Hindlimb muscle (tissue), 1 donor: ENCODE data around the gene ARHGAP15. TPM values are rescaled to one million over a fixed set of nuclear protein-coding genes. Genes with fewer than 3 reads are reported as not detected.

ENCODE experiments used
- DNase-seq: peaks from one replicate; pipeline ENCODE4 v3.0.0-alpha.2; 2013
- polyA plus RNA-seq: library from polyadenylated mRNA; unstranded; fragments of 120-200 nt; gene quantifications from one replicate; pipeline ENCODE4 v1.2.1, GENCODE V29; 2013; ENCODE audit not compliant: insufficient read length

ARHGAP15 gene
- polyA plus RNA-seq, 1 donor: 7.3 TPM

GRCh38 chr2:143697744-143698143 lies 568.5 kb downstream of the ARHGAP15 start:
- DNase-seq: no peak

DNA sequence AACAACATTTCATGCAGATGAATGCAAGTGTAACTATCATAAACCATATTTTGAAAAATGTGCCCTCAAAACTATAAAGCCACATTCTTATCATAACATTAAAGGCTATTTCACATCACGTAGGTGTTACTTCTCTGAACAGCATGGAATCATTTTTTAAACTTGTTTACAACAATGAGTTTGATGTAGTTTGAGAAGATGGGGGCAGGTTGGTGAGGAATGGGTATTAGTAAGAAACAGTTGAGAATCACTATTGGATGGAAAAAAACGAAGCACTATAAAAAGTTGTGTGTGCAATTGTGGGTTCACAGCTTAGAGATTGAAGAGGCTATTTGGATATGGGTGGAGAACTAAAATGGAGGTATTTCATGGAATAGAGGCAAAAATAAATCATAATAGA lies 569.1 kb downstream of the ARHGAP15 start:
- no peak for DNase-seq

DNA sequence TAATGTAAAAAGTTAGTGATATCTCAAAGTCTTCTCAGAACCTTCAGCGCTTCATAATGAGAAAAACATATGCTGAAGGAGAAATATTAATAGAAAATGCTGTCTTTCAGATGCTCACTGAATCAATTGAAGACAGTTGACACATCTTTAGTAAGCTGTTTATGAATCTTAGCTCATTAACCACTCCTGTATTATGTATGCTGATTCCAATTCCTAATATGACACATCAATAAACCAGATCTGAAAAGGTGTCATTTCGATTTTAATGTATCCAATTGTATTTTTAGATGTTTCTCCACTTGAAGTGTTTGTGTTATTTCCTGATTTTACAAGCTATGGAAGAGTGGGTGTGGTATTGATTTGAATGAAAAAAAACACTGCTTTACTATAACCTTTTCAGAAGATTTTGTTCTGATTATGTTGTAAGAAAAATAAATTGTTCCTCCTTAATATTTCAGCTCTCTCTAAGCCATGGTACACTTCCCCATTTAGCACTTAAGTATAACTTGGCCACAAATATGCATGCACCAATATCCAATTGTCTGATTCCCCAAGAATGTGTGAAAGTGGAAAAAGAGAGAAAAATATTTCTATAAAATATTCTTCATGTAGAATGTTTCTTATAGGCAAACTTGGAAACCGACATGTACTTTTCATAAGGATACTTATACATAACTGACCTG lies 569.8 kb downstream of the ARHGAP15 start:
- DNase-seq: no peak

- DNase-seq: no peak
Observed at GRCh38 chr2:143700865-143701264, 571.6 kb downstream of the ARHGAP15 start.

DNA sequence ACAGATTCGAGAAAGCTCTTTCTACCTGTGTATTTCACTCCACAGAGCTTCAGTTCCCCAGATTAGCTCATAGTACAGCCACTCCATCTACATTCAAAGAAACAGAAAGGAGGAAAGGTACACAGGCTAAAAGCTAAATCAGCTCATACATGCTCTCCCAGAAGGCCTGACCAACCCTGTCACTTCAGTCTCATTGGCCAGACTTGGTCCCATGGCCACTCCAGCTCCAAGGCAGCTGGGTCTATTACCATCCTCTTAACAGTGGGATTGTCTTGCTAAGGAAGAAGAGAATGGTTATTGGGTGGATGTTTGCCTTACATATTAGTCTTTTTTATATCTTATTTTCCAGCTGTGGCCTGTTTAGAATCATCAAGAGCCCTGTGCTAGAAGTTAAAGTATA lies 572.6 kb downstream of the ARHGAP15 start:
- DNase-seq: no peak

DNA sequence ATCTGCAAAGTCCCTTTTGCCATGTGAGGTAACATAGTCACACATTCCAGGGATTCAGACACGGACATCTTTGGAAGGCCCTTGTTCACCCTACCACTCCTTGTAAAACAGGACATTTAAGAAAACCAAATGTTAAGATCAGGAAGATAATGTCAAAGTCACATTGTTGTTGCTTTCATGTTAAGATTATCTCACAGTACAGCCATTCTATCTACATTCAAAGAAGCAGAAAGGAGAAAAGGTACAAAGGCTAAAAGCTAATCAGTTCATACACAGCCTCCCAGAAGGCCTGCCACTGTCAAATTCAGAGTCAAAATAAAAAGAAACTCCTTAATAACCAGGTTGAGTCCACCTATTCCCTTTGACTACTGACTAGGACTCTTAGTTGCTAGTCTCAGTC lies 573.7 kb downstream of the ARHGAP15 start:
- DNase-seq: no peak

GRCh38 chr2:143704451-143705106 lies 575.4 kb downstream of the ARHGAP15 start:
- no peak for DNase-seq

DNA sequence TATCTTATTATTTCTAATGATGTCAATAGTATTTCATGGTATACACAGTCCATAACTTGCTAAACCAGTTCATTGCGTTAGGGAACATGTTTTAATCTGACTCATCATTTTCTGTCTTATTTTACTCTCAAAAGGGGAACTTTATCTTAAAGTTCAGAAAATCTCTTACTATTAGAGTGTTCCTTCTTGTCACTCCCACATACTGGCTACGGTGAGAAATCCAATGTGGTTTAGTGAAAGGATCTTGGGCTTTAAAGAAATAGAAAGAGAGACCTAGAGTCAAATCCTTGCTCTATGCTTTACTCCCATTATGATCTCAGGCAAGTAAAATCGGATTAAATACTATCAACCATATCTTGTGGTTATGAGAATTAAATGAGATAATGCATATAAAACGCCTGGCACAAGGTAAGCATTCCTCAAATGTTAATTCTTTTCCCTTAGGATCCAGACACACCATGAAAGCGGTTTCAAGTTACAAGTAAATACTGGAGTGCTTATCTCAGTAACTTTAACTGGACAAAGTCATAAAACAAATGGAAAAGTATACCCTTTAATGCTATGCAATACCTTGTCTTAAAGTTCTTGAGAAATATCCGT lies 576.0 kb downstream of the ARHGAP15 start:
- no peak for DNase-seq

GRCh38 chr2:143706354-143706753 lies 577.1 kb downstream of the ARHGAP15 start:
- no peak for DNase-seq

GRCh38 chr2:143708682-143709081 lies 579.5 kb downstream of the ARHGAP15 start:
- no peak for DNase-seq

DNA sequence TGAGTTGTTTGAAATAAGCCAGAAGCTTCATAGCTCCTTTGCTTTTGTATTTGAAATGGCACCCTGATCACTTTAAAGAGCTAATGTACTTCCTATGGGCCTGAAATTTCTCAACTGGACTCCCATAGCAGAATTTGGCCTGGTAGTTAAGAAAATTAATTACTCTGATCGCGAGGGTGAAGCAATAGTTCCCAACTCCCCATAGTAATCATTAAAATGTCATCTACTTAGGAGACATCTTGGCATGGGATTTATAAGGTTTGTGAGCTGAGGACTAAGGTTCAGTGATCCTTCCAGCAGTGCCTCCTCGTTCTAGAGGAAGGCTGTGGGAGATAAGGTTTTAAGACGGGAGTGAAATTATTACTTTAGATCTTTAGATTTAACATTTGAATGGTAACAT lies 581.0 kb downstream of the ARHGAP15 start:
- DNase-seq: no peak

DNA sequence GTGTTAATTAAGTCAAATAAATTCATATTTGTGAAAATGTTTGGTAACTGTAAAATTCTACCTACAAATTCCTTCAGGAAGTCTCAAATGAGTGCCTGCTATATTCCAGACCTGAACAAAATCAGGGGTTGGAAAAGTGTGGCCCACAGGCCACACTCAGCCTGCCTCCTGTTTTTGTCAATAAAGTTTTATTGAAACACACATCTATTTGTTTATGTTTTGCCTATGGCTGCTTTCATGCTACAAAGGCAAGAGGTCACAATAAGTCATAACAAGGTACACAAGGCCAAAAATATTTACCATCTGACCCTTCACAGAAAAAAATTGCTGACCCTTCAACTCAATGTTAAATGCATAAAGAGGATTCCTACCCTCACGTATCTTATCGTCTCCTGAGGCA lies 581.7 kb downstream of the ARHGAP15 start:
- DNase-seq: no peak

- DNase-seq: no peak
Observed at GRCh38 chr2:143716522-143716921, 587.3 kb downstream of the ARHGAP15 start.

- DNase-seq: peak; percentile 8
Observed at GRCh38 chr2:143717053-143717452, 587.8 kb downstream of the ARHGAP15 start.

GRCh38 chr2:143717536-143718168 lies 588.4 kb downstream of the ARHGAP15 start:
- DNase-seq: no peak

GRCh38 chr2:143718745-143719144 lies 589.5 kb downstream of the ARHGAP15 start:
- DNase-seq: no peak

DNA sequence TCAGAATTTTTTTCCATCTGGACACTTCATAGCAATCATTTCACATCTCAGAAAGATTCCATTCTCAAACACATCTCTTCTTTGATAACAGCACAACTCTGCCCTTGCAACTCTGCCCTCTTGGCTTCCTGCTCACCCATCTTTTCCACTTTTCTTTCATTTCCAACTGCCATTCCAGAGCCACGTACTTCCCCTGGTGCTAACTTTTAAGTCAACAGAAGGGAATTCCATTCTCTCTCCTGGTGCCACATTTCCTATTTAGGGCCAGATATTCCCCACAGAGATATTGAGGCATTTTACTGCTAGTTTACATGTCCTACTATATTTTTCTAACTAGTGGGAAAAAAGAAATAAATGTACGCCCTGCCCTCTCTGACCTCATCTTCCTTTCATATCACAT lies 590.2 kb downstream of the ARHGAP15 start:
- DNase-seq: no peak

- no peak for DNase-seq
Observed at GRCh38 chr2:143720095-143720664, 591.0 kb downstream of the ARHGAP15 start.

DNA sequence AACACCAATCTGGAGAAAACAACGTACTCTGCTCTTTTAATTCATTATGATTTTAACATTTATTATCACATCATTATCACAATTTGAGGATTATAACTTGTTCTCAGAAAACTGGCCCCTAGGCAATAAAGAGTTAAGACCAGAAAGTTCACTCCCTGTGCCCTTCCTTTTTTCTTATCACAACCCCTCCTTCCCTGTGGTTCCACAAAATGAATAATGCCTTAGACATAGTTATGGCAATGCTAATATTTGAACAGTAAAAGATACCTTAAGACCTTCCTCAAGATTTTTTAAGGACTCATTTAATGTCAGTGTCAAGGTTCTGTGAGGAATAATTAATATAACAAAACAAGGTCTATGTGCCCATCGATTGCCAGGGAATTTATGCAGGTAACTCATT lies 596.2 kb downstream of the ARHGAP15 start:
- no peak for DNase-seq

DNA sequence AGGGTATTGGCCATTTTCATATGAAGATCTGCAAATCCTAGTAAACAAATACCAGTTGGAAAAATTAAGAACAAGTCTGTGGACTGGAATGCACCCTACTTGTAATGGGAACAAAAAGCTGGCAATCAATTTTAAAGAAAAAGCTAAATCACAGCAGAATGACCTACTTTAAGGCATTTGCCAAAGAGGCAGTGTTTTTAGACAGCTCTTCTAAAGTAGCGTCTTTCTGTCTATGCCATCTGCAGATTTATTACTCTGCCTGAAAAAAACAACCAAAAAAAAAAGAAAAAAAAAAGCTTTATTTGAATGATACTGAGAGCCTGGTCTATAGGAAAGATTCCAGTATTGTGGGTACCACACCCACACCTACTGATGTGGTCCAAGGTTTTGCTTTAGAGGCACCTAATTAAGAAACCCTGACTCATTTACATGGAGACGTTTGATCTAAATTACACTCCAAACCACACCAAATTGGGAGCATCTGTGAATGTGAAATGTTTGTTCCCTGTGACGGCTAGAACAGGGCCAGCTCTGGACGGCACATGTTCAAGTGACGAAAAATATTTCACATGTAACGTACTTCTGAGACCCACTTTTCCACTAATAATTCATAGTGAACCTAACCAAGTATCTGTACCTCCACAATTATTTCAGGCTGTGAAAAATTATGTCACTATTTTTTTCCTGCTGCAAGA lies 597.1 kb downstream of the ARHGAP15 start:
- no peak for DNase-seq

GRCh38 chr2:143728498-143728897 lies 599.3 kb downstream of the ARHGAP15 start:
- DNase-seq: no peak

DNA sequence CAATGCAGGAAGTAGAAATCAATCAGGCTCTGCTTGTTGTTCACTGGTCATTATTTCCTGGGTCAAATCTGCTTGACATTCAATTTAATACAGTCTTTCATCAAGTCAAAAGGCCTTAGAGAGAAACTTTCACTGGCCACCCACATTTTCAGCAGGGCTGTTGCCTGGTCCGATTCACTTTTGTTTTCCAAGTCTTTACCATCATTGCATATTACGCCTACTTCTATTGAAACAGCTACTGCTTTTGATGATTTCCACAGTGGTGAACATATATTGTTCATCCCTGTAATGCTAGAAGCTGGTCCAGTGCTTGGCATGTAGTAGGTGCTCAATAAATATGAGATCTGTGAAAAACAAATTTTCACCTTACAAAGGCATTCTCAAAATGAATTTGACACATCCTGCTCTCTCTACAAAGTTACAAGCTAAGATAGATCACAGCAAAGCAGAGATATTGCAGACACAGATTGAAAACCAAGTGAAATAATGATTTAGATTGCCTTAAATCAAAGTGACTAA lies 600.1 kb downstream of the ARHGAP15 start:
- no peak for DNase-seq
